GM12891 (cell line): ENCODE measurements around the gene EEIG1.

Source experiments
- PAX5 ChIP-seq: IDR thresholded peaks from 2 replicates; pipeline ENCODE4 v1.6.1; 2011; ENCODE audit warnings: low read length, moderate library complexity, mild to moderate bottlenecking; ENCODE audit not compliant: insufficient read depth, severe bottlenecking
- POLR2A ChIP-seq: IDR thresholded peaks from 2 replicates; pipeline ENCODE4 v1.6.1; 2011; ENCODE audit warnings: low read depth, low read length, control low read depth
- POLR2AphosphoS5 ChIP-seq: IDR thresholded peaks from 2 replicates; pipeline ENCODE4 v1.6.1; 2011; ENCODE audit warnings: low read depth, low read length, control low read depth
- POU2F2 ChIP-seq: IDR thresholded peaks from 2 replicates; pipeline ENCODE4 v1.6.1; 2011; ENCODE audit warnings: low read depth, mild to moderate bottlenecking, control low read depth, low read length, moderate library complexity
- SPI1 ChIP-seq: IDR thresholded peaks from 2 replicates; pipeline ENCODE4 v1.6.1; 2011; ENCODE audit warnings: low read depth, low read length, control low read depth
- TAF1 ChIP-seq: IDR thresholded peaks from 2 replicates; pipeline ENCODE4 v1.6.1; 2011; ENCODE audit warnings: low read depth, low read length, control low read depth

- TF ChIP-seq POLR2AphosphoS5: no peak
- TF ChIP-seq POLR2A: no peak
- TF ChIP-seq TAF1: no peak
- no peak for TF ChIP-seq POU2F2
- no peak for TF ChIP-seq PAX5
- no peak for TF ChIP-seq SPI1
Observed at GRCh38 chr9:127991017-127991756, 10.4 kb upstream of the EEIG1 start.
